Measurements from ENCODE around the gene ACSL4. TPM values are rescaled to one million over a fixed set of nuclear protein-coding genes. Genes with fewer than 3 reads are reported as not detected.
"Not testable (repeated sequence)": the region's sequence is repeated elsewhere in the genome, so short reads cannot be mapped to it uniquely, and the experiment has no call there.

Gene ACSL4
- total RNA-seq = 57.3 and 97.2 TPM in 2 replicates

GRCh38 chrX:109732807-109733612 is at the start of gene ACSL4:
ACSL4 (minus strand) TSS chrX:109733257; CDS start chrX:109683363, 49,894 bp downstream.
- peak; percentile 85 for DNase-seq

GRCh38 chrX:109777749-109778148 is 44.7 kb upstream of the ACSL4 start:
- no peak for DNase-seq

GRCh38 chrX:109776986-109777385 is 43.9 kb upstream of the ACSL4 start:
- DNase-seq = no peak

- no peak for DNase-seq
Measured at GRCh38 chrX:109776432-109776831, 43.4 kb upstream of the ACSL4 start.

- DNase-seq = no peak
Measured at GRCh38 chrX:109775386-109775785, 42.3 kb upstream of the ACSL4 start.

GRCh38 chrX:109774706-109775105 is 41.6 kb upstream of the ACSL4 start:
- DNase-seq = no peak

GRCh38 chrX:109774136-109774535 is 41.1 kb upstream of the ACSL4 start:
- no peak for DNase-seq

- DNase-seq = no peak
Measured at GRCh38 chrX:109773374-109773773, 40.3 kb upstream of the ACSL4 start.

GRCh38 chrX:109770780-109771179 is 37.7 kb upstream of the ACSL4 start:
- DNase-seq = no peak

GRCh38 chrX:109760922-109761250 is 27.8 kb upstream of the ACSL4 start:
- no peak for DNase-seq

- DNase-seq = peak; percentile 5
Measured at GRCh38 chrX:109760209-109760921, 27.3 kb upstream of the ACSL4 start.

- DNase-seq = no peak
Measured at GRCh38 chrX:109753256-109753655, 20.2 kb upstream of the ACSL4 start.

GRCh38 chrX:109751698-109752097 is 18.6 kb upstream of the ACSL4 start:
- no peak for DNase-seq

- no peak for DNase-seq
Measured at GRCh38 chrX:109749207-109749606, 16.1 kb upstream of the ACSL4 start.

- no peak for DNase-seq
Measured at GRCh38 chrX:109747681-109748080, 14.6 kb upstream of the ACSL4 start.

- no peak for DNase-seq
Measured at GRCh38 chrX:109742722-109743121, 9.7 kb upstream of the ACSL4 start.

GRCh38 chrX:109740896-109741295 is 7.8 kb upstream of the ACSL4 start:
- DNase-seq = not testable (repeated sequence)

- no peak for DNase-seq
Measured at GRCh38 chrX:109740433-109740809, 7.4 kb upstream of the ACSL4 start.

GRCh38 chrX:109739625-109740432 is 6.8 kb upstream of the ACSL4 start:
- DNase-seq = no peak

- no peak for DNase-seq
Measured at GRCh38 chrX:109735202-109735744, 2.2 kb upstream of the ACSL4 start.

- DNase-seq = no peak
Measured at GRCh38 chrX:109733613-109734083, 591 bp upstream of the ACSL4 start.

- DNase-seq = peak; percentile 59
Measured at GRCh38 chrX:109732017-109732801, 848 bp downstream of the ACSL4 start.

All from dermis blood vessel endothelial cell (primary cell).